Hematopoietic multipotent progenitor cell treated with erythropoietin and hydrocortisone succinate and interleukin-3 and kit ligand, for 6 days (in vitro differentiated cells): ENCODE data around the gene PSMC5.
"Not testable (repeated sequence)": the region's sequence is repeated elsewhere in the genome, so short reads cannot be mapped to it uniquely, and the experiment has no call there.

ENCODE experiments used
- DNase-seq: peaks from one replicate; pipeline ENCODE4 v3.0.0-alpha.2; 2015

PSMC5 gene

DNA sequence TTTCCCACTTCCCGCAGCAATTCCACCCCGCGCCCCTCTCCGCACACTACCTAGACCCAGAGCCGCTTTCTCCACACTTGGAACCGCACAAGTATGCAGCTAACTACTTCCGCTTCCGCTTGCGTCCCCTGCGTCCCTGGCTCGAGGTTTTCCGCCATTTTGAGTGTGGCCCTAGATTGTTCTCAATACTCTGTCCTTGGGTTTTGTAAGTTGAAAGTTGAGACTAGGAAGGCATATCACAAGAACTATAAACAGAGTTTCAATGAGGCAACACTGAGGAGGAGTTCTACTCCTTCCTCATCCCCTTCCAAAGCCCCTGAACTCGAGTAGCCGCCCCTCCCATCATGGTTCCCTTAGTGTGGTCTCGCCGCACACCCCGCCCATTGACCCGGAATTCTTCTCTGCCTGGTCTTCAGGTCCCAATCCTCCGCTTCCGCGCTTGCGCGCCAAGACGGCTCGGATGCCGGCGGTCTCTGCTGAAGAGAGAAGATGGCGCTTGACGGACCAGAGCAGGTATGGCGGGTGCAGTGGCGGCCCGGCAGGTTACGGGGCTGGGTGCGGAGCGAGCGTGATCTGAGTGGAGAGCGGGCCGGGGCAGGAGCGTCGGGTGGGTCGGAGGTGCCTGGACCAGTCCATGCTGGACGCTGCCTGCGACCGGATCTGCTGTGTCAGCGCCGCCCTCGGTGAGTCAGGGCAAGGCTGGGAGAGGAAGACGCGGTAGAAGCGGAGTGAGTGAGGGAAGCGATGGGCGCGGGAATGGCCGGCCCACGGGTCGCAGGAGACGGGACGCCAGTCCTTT, at the start of gene PSMC5, which contains the start of gene FTSJ3:
Gene PSMC5, plus strand, starts transcription at position 430 of the 799 bp plus-strand sequence. Its CDS starts 60 bp downstream, at position 490.
Gene FTSJ3, minus strand, starts transcription at position 662 of the 799 bp plus-strand sequence. CDS start 761 bp downstream, outside the sequence.
- peak; percentile 98 for DNase-seq

GRCh38 chr17:63780507-63780906, 46.7 kb upstream of the PSMC5 start:
- DNase-seq: no peak

DNA sequence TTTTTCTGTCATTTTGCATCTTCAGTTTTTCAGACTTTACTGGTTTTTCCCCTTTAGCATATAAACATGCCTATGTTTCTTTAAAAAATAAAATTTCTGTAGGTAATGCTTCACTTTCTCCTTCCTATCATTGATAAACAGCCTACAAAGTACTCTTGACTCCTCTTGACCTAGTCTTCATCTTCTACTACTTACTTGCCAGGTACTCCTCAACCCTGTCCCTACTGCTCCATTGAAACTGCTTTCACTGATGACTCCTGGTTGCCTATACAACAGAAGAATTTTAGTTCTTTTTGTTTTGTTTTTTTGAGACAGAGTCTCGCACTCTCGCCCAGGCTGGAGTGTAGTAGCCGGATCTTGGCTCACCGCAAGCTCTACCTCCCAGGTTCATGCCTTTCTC, 46.3 kb upstream of the PSMC5 start:
- no peak for DNase-seq

DNA sequence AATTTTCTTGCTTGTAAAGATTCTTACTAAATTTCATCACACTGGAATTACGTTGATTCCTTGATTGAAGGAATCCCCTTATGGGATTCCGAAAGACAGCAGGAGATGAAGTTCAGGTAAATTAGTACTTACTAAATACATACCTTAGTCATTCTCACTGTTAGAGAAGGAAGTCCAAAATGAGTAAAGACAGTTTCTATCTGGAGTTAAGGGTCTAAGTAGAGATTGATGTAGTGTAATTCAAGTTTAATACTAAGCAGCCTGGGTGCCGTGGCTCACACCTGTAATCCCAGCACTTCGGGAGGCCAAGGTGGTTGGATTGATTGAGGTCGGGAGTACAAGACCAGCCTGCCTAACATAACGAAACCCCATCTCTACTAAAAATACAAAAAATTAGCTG, 43.7 kb upstream of the PSMC5 start:
- no peak for DNase-seq

- DNase-seq: no peak
Observed at GRCh38 chr17:63785556-63785955, 41.7 kb upstream of the PSMC5 start.

DNA sequence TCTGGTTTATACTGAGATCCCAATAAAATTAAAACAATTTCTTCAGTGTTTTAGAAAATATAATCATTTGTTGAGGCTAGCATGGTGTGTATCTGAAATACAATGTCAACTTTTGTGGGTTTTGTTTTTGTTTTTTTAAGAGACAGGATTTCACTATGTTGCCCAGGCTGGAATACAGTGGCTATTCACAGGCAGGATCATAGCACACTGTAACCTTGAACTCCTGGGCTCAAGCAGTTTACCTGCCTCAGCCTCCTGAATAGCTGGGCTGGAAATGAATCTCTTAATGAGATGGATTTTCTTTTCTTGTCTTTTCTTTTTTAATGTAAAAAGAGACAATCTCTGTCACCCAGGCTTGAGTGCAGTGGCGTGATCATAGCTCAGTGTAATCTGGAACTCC, 41.1 kb upstream of the PSMC5 start:
- DNase-seq: no peak

DNA sequence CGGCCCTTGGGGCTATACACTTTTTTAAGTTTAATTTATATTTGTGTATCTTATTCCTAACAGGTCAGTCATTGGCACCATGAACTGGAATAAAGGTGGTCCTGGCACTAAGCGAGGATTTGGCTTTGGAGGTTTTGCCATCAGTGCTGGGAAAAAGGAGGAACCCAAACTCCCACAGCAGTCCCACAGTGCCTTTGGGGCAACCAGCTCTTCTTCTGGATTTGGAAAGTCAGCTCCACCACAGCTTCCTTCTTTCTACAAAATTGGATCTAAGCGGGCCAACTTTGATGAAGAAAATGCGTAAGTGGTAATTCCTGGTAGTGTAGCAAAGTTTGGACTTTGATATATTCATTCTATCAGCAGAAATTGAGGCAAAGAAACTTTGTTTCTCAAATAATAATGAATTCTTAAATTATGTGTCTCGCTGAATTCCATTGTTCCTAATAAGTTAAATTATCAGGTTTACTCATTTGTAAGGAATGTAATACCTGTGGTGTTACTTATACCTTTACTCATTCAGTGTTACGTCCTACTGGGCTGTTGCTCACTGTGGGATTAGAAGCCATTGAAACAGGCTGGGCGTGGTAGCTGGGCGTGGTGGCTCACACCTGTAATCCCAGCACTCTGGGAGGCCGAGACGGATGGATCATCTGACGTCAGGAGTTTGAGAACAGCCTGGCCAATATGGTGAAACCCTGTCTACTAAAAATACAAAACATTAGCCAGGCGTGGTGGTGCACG, 40.1 kb upstream of the PSMC5 start:
- DNase-seq: no peak

DNA sequence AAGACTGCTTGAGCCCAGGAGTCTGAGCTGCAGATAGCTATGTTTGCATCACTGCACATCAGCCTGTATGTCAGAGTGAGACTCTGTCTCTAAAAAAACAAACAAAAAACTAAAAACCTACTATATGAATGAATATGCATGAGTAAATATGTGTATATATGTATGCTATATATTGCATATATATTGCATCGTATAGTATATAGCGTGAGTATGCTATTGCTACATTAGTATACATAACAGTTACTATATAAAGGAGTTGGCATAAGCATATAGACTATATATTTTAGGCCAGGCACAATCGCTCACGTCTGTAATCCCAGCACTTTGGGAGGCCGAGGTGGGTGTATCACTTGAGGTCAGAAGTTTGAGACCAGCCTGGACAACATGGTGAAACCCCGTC, 37.2 kb upstream of the PSMC5 start:
- no peak for DNase-seq

DNA sequence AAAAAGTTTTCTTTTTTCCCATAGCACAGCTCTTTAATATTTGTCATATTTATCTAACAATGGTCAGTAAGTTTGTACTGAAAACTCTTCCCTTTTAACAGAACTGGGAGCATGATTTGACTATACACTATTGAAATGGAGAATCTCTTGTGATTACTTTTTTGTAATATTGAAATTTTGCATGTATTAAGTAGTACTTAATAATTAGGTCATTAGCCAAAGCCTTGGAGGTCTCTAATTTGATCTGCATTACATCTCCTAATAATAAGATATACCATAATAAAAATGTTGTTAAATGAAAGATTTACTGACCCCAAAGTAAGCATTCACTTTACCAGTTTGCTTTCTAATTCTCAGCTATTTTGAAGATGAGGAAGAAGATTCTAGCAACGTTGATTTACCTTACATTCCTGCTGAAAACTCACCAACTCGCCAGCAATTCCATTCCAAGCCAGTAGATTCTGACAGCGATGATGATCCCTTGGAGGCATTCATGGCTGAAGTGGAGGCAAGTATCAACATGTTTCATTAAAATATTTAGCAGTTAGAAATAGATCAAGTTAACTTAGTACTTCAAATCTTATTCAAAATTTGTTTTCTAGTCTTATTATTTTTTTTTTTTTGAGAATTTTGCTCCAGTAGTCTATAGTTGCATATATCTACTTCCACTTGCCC, 35.0 kb upstream of the PSMC5 start:
- no peak for DNase-seq

DNA sequence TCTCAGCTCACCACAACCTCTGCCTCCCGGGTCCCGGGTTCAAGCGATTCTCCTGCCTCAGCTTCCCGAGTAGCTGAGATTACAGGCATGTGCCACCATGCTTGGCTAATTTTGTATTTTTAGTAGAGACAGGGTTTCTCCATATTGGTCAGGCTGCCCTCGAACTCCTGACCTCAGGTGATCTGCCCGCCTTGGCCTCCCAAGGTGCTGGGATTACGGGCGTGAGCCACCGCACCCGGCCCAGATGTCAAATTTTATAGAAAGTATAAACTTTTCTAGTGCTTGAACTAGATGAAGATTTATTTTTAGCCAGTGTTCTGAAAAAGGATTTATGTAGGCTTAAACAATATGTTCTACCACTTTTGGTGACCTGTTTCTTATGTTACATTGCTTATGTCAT, 30.9 kb upstream of the PSMC5 start:
- DNase-seq: not testable (repeated sequence)

DNA sequence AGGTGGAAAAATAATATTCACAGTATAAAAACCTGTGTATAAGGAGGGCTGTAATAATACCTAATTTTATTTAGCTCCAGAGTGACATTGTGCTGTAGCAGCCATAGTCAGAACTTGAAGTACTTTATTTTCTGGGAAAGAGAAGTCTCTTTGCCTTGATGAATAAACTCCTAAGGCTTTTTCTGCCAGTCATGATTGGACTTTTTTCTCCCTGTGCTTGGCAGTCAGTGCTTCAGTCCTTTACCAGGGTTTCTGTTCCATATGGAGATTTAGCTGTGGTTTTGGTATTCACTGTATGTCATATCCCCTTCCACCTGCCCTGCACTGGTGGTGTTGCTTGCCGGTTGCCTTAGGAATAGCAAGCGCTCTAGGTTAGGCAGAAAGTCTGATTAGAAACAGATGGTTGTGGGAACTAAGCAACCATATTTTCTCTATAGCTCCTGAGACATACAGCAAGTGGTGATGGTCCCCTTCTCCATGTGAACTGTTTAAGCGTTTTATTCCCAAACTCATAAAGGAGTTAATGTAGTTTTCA, 28.6 kb upstream of the PSMC5 start:
- no peak for DNase-seq

DNA sequence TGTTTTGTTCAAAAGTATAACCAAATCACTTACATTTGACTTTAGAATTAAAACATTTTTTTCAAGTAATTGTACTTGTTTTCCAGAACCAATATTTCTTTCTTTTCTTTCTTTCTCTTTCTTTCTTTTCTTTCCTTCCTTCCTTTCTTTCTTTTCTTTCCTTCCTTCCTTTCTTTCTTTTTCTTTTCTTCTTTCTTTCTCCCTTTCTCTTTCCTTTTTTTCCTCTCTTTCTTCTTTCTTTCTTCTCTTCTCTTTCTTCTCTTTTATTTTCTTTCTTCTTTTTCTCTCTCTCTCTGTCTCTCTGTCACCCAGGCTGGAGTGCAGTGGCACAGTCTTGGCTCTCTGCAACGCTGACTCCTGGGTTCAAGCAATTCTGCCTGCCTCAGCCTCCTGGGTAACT, 26.4 kb upstream of the PSMC5 start:
- no peak for DNase-seq

DNA sequence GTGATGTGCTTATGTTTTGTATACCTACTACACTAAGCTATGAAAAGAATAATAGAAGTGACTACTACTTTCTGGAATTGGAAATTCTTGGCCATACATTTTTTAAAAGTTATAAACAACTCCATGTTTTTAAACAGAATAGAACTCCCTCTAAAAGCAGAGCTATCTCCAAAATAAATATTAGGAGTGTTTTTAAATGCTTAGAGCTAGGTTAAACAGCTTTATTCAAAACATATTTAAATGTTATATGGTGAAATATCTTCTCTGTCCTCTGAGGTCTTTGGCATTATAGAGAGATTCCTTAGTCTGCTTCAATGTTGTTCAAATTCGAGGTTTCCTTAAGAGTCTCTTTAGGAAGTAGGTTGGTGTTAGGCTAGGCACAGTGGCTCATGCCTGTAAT, 22.9 kb upstream of the PSMC5 start:
- no peak for DNase-seq

DNA sequence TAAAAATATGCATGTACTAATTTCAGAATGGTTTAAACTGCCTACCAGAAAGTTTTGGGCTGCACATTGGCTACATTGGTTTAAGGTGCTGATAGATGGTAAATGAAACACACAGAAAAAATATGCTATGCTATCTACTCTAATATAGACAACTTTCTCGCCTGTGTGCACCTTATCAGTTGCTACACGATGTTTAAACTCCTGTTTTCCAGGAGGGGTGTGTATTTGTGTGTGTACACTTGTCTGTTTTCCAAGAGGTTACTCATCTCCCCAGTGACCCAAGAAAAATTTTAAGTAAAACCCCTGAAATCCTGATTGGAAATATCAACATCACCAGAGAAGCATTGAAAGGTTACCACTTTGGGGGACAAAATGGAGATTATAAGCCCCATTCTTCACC, 21.6 kb upstream of the PSMC5 start:
- peak; percentile 45 for DNase-seq

GRCh38 chr17:63809970-63810369, 17.3 kb upstream of the PSMC5 start:
- no peak for DNase-seq

DNA sequence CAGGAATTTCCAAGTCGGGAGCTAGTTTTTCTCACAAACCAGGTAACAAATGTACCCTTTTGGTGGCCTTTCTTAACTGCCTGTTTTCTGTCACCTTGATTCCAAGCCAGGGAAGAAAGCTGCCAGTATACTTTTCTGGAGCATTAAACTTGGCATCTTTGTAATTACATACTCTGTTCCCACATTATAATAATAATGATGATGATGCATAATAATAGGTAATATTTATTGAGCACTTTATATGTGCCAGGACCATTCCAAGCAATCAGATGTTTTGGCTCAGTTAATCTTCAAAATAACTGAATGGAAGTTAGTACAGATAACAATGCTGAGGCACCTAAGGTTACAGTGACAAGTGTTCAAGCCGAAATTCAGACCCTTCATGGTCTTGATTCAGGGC, 11.1 kb upstream of the PSMC5 start:
- DNase-seq: no peak

DNA sequence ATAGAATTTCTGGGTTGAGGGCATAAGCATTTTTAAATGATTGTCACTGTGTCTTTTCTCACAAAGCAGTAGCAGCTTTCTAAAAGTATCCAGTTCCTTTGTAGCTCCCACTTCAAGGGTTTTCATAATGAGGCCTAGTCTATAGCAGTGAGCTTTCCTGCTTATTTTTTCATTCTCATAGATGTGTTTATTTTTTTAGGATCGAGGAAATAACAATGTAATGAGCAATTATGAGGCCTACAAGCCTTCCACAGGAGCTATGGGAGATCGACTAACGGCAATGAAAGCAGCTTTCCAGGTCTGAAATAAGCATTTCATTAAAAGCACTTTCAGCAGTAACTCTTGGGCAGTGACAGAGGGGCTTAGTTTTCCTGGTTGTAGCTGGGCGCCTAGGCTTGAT, 10.6 kb upstream of the PSMC5 start:
- no peak for DNase-seq

DNA sequence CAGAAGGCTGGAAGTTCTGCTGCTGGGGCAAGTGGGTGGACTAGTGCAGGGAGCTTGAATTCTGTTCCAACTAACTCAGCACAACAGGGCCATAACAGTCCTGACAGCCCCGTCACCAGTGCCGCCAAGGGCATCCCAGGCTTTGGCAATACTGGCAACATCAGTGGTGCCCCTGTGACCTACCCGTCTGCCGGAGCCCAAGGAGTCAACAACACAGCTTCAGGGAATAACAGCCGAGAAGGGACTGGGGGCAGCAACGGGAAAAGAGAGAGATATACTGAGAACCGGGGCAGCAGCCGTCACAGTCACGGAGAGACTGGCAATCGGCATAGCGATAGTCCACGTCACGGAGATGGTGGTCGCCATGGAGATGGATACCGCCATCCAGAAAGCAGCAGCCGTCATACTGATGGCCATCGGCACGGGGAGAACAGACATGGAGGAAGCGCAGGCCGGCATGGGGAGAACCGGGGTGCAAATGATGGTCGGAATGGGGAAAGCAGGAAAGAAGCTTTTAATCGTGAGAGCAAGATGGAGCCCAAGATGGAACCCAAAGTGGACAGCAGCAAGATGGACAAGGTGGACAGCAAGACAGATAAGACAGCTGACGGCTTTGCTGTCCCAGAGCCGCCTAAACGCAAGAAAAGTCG, 9.4 kb upstream of the PSMC5 start:
- no peak for DNase-seq

- no peak for DNase-seq
Observed at GRCh38 chr17:63819131-63819530, 8.1 kb upstream of the PSMC5 start.

DNA sequence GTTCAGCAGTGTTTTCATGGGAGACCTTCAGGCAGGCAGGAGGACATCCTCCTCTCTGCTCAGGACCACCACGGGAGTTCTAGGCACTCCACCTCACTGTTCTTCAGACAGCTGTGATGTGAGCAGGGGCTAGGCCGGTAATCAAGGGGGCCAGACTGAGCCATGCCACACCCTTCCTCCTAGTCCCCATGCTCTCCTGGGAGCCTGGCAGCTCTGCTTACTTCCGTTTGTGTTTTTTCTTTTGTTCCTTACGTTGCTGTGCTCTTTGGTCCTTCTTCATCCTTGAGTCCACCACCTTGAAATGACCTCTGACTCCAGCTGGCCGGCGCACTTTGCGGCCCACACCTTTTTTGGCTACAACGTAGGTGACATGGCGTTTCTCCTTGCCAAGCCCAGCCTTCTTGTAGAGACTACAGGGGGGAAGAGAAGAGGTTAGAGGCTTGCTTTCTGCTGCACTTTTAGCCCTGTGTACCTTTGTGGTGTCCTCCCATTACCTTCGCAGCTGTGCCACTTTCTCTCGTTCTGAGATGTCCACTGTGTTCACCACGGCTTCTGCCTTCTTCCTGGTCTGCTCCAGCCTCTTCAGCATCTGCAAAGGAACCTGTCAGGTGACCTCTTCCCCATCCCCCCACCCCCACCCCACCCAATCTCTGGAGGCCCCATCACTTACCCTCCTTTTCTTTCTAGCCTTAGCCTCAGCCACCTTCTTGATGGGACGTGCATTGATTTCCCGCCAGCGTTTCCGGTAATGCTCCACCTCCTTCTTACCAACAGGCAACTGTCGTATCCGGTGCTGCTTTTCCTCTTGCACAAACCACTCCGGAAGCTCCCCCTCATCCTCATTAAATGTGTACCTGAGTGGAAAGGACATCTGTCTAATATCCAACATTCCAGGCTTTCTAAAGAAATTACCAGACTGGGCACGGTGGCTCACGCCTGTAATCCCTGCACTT, 7.4 kb upstream of the PSMC5 start:
- no peak for DNase-seq

GRCh38 chr17:63820963-63821561, 6.2 kb upstream of the PSMC5 start:
- no peak for DNase-seq
